Ishikawa (cell line): ENCODE data around the gene STOML1.

Experiments
- CEBPB ChIP-seq: IDR thresholded peaks from 2 replicates; pipeline ENCODE4 v1.6.1; 2012
- FOXM1 ChIP-seq: IDR thresholded peaks from 2 replicates; pipeline ENCODE4 v1.6.1; 2012; ENCODE audit warnings: low read depth, borderline replicate concordance
- RAD21 ChIP-seq: IDR thresholded peaks from 2 replicates; pipeline ENCODE4 v1.6.1; 2012; ENCODE audit warnings: low read depth
- TF ChIP-seq, protein P1 (sequence below): IDR thresholded peaks from 2 replicates; pipeline ENCODE4 v1.6.1; 2012; ENCODE audit warnings: low read depth, mild to moderate bottlenecking

DNA sequence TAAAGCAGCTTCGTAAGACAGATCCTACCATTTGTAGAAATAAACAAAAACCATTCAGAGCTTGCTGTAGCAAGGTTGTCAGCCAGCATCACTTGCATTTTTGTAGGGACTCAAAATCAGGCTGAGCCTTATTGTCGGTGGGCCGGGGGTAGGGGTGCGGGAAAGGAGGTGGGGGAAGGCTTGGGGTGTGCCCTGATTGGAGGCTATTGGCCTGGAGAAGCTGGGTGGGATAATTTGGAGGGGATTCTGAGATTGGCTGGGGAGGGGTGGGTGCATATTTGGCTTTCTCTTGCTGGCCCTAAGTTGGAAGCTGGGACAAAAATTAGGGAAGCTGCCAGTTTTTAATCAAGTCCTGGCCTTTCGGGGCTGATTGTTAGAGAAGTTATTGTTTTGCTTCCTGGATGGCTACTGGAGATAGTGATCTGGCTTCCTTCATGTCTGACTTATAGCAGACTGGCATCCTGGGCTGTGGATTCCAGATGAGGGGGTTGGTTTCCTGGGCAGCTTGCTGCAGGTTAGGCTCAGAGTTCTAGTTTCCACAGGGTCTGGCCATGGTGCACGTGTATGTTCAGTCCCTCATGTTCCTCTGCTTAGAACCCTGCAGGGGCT is 22.8 kb downstream of the STOML1 start:
- no peak for TF ChIP-seq CEBPB
- TF ChIP-seq, protein P1, sequence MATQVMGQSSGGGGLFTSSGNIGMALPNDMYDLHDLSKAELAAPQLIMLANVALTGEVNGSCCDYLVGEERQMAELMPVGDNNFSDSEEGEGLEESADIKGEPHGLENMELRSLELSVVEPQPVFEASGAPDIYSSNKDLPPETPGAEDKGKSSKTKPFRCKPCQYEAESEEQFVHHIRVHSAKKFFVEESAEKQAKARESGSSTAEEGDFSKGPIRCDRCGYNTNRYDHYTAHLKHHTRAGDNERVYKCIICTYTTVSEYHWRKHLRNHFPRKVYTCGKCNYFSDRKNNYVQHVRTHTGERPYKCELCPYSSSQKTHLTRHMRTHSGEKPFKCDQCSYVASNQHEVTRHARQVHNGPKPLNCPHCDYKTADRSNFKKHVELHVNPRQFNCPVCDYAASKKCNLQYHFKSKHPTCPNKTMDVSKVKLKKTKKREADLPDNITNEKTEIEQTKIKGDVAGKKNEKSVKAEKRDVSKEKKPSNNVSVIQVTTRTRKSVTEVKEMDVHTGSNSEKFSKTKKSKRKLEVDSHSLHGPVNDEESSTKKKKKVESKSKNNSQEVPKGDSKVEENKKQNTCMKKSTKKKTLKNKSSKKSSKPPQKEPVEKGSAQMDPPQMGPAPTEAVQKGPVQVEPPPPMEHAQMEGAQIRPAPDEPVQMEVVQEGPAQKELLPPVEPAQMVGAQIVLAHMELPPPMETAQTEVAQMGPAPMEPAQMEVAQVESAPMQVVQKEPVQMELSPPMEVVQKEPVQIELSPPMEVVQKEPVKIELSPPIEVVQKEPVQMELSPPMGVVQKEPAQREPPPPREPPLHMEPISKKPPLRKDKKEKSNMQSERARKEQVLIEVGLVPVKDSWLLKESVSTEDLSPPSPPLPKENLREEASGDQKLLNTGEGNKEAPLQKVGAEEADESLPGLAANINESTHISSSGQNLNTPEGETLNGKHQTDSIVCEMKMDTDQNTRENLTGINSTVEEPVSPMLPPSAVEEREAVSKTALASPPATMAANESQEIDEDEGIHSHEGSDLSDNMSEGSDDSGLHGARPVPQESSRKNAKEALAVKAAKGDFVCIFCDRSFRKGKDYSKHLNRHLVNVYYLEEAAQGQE: no peak
- TF ChIP-seq FOXM1: no peak
- no peak for TF ChIP-seq RAD21
